Adrenal gland (tissue), 5 donors: Measurements from ENCODE around the gene XPC.

ENCODE experiments used
- CTCF ChIP-seq, 6 experiments: fragments of 450-650 bp in 4 of 6; fragments of 200-600 bp in 2 of 6; sonication (generic) in 1 of 6; IDR thresholded peaks; 1 replicate in 5 of 6; 2 replicates in 1 of 6; pipeline versions ENCODE4 v1.5.1 to v1.8.0; 2016 to 2021; ENCODE audit warnings: antibody characterized with exemption in 6 of 6, mild to moderate bottlenecking in 2 of 6, moderate library complexity in 1 of 6
- POLR2A ChIP-seq, 2 donors: fragments of 450-650 bp; IDR thresholded peaks; one replicate each; pipeline ENCODE4 v1.6.1; 2017; ENCODE audit warnings: antibody characterized with exemption in 2 of 2, mild to moderate bottlenecking in 2 of 2, moderate library complexity in 1 of 2
- donor health status: DM: no; HTN: no; CAD: no.

- TF ChIP-seq CTCF (IDR thresholded peaks at IDR 0.05), result no peak
- peak; percentile 68 to 89 for TF ChIP-seq POLR2A (IDR thresholded peaks at IDR 0.05)
Observed at GRCh38 chr3:14124615-14125192, 53.7 kb downstream of the XPC start, which contains the start of the genes CHCHD4 and TMEM43.
